Midbrain (tissue), 1 donor: ENCODE results near the gene KIRREL3.
A peak's percentile ranks its signal among the peaks of the same experiment; 100 is the strongest.
"Not testable (repeated sequence)": the region's sequence is repeated elsewhere in the genome, so short reads cannot be mapped to it uniquely, and the experiment has no call there.

Experiments used
- DNase-seq: peaks from one replicate; lab custom pipeline; 2025; lab: John Stamatoyannopoulos, UW

Gene KIRREL3

GRCh38 chr11:126400019-126400418 is 600.6 kb downstream of the KIRREL3 start:
- no peak for DNase-seq

GRCh38 chr11:126398721-126399120 is 601.8 kb downstream of the KIRREL3 start:
- DNase-seq = no peak

DNA sequence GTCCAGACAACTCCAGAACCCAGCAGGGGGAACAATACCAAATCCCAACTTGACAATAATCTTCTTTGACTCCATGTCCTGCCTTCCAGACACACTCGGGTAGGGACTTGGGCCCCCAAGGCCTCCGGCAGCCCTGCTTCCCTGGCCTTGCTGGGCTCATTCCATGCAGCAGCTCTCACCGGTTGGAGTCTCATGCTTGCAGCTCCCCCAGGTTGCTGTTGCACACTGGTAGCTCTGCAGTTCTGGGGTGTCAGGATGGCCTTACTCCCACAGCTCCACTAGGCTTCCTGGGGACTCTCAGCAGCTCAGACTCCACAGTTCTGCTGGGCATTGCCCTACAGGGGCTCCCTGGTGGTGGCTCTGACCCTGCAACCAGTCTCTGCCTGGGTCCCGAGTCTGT is 602.3 kb downstream of the KIRREL3 start:
- no peak for DNase-seq

DNA sequence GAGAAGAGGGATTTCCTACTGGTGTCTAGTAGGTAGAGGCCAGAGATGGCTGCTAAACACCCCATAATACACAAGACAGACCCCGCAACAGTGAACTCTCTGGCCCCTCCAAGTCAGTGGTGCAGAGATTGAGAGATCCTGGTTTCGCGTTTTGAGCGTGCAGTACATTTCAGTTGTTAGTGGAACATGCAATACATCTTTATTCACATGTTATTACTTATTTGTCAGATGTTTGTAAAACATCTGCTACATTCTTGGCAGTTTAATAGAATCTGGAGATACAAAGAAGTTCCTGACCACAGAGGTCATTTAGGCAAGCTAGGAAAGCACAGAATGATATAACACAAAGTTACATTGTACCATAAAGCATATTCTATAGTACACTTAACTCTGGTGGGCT is 603.6 kb downstream of the KIRREL3 start:
- no peak for DNase-seq

- DNase-seq = not testable (repeated sequence)
Observed at GRCh38 chr11:126396266-126396665, 604.3 kb downstream of the KIRREL3 start.

DNA sequence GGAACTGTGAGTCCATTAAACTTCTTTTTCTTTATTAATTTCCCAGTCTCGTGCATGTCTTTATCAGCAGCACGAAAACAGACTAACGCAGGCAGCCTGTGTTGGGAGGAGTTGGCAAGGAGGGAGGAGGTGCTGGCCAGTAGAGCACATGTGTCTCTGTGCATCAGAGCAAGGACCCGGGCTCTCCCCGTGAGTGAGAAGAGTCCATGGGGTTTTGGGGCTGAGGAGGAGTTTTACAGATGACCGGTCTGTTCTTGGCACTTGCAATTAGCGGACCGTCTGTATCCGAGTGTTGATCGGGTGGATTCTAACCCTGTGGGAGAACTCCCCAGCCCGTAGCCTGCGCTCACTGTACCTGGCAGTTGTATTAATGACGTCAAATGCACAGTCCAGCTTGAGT is 604.8 kb downstream of the KIRREL3 start:
- not testable (repeated sequence) for DNase-seq

DNA sequence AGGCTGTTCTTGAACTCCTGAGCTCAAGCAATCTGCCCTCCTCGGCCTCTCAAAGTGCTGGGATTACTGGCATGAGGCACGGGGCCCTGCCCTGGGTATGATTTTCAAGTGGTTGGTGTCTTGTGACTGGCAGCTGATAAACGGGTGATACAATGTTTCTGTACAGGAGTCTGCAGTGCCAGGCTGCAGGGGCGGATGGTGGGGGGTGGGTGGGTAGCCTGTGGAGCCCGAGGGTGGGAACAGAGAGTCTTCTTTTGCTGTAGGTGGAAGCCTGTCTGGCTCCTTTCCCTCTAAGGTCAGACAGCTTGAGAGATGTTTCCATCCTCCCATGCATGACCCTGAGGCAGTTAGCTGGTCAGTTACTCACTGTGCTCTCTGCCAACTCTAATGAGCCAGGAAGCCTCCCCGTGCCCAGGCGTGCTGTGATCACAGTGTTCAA is 605.9 kb downstream of the KIRREL3 start:
- not testable (repeated sequence) for DNase-seq

- DNase-seq = no peak
Observed at GRCh38 chr11:126394036-126394435, 606.5 kb downstream of the KIRREL3 start.

GRCh38 chr11:126393143-126393542 is 607.4 kb downstream of the KIRREL3 start:
- no peak for DNase-seq

DNA sequence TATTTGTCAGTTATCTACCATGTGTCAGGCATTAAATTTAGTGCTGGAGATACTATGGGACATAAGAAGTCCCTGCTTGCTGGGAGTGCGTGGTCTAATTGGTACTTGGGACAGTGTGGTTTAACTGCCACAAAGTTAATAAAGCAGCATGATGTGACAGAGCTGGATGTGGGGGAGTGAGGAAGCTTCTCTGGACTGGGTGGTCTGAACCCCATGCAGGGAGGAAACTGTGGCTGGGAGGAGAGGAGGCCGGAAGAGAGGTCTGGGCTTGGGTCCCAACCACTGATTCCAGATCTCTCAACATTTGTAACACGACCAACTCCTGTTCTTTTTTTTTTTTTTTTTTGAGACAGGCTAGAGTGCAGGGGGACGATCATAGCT is 607.9 kb downstream of the KIRREL3 start:
- DNase-seq = no peak

GRCh38 chr11:126391970-126392632 is 608.5 kb downstream of the KIRREL3 start:
- DNase-seq = peak; percentile 23

- no peak for DNase-seq
Observed at GRCh38 chr11:126391286-126391954, 609.1 kb downstream of the KIRREL3 start.

- no peak for DNase-seq
Observed at GRCh38 chr11:126390272-126390867, 610.2 kb downstream of the KIRREL3 start.

GRCh38 chr11:126387857-126388256 is 612.7 kb downstream of the KIRREL3 start:
- DNase-seq = no peak

DNA sequence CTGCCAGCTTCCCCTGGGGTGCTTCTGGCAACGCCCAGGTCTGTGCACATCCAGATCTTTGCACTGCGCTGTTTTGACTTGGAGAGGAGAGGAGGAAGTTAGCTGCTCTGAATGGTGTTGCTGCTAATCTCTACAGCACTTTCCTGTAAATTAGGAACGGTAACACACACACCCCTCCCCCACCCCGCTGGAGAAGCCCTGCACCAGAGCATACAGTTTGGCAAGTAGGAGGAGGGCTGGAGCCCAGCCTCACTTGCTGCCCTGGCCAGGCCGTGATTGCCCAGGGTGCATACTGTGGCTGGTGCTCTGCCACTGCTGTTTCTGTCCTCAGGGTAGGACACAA is 613.9 kb downstream of the KIRREL3 start:
- DNase-seq = not testable (repeated sequence)

- DNase-seq = no peak
Observed at GRCh38 chr11:126385991-126386728, 614.4 kb downstream of the KIRREL3 start.

GRCh38 chr11:126384449-126385070 is 616.0 kb downstream of the KIRREL3 start:
- DNase-seq = no peak

GRCh38 chr11:126383339-126384335 is 616.9 kb downstream of the KIRREL3 start:
- DNase-seq = no peak

- not testable (repeated sequence) for DNase-seq
Observed at GRCh38 chr11:126382641-126383040, 617.9 kb downstream of the KIRREL3 start.

DNA sequence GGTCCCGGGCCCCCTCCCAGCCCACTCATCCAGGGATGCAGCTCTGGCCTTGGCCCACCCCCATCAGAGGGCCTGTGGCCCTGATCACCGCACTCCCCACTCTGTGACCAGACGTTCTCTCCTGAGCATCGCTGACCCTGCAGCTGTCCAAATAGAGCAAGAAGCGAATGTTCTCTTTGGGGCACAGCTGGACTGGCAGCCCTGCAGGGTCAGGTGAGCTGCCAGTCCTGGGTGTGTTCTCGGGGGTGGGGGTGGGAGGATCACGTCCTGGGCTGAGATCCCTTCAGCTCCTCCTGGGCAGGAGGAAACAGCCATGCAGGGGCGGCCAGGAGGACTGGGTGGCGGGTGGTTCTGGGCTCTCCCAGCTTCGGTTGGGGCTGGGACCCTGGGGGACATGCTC is 618.6 kb downstream of the KIRREL3 start:
- DNase-seq = not testable (repeated sequence)

DNA sequence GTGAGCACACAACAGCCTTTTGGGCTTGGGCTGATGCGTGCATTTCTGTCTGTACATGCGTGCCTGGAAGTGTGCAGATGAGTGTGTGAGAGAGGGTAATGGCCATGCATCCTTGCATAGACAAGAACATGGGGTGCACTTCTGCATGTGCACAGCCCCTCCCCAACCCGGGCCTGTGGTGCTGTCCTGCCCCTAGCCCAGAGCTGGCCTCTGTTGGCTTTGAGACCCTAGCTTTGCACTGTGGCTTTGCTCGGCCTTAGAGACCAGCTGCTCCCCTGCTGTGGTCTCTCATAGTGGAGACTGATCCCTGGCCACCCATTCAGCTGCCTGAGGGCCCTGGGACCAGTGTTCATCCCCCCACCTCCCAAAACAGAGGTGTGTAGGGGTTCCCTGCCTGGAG is 619.7 kb downstream of the KIRREL3 start:
- no peak for DNase-seq
